HG02840 (cell line): ENCODE measurements around the gene CLDN15.
"Not testable (repeated sequence)": the region's sequence is repeated elsewhere in the genome, so short reads cannot be mapped to it uniquely, and the experiment has no call there.

Source experiments
- ATAC-seq: cut with Tn5 transposase; IDR thresholded peaks from one replicate; pipeline ENCODE4 v1.9.1; 2021; ENCODE audit warnings: mild to moderate bottlenecking, moderate library complexity, moderate number of reproducible peaks; ENCODE audit not compliant: unreplicated experiment, low FRiP score

The CLDN15 gene

GRCh38 chr7:101200862-101201599, 36.6 kb downstream of the CLDN15 start, which contains the start of gene MOGAT3:
TSS of gene MOGAT3 (minus strand) at chr7:101201036. CDS start at chr7:101200854, 182 bp downstream.
- ATAC-seq: no peak

- ATAC-seq: no peak
Observed at GRCh38 chr7:101200504-101200861, 37.1 kb downstream of the CLDN15 start.

- not testable (repeated sequence) for ATAC-seq
Observed at GRCh38 chr7:101199522-101199921, 38.1 kb downstream of the CLDN15 start.

GRCh38 chr7:101198476-101198875, 39.1 kb downstream of the CLDN15 start:
- no peak for ATAC-seq

GRCh38 chr7:101197991-101198390, 39.6 kb downstream of the CLDN15 start:
- no peak for ATAC-seq

GRCh38 chr7:101195884-101196283, 41.7 kb downstream of the CLDN15 start:
- no peak for ATAC-seq

- ATAC-seq: no peak
Observed at GRCh38 chr7:101189109-101189508, 48.5 kb downstream of the CLDN15 start.

- ATAC-seq: no peak
Observed at GRCh38 chr7:101186844-101187428, 50.7 kb downstream of the CLDN15 start.

GRCh38 chr7:101186194-101186593, 51.4 kb downstream of the CLDN15 start:
- no peak for ATAC-seq

GRCh38 chr7:101185258-101185839, 52.3 kb downstream of the CLDN15 start:
- no peak for ATAC-seq
